Measurements from ENCODE around the gene FEM1C.
A peak's percentile ranks its signal among the peaks of the same experiment; 100 is the strongest.

Gene FEM1C

GRCh38 chr5:115544436-115545350, at the start of gene FEM1C:
TSS of gene FEM1C (minus strand) at chr5:115544775. CDS start at chr5:115543493, 1,282 bp downstream.
- DNase-seq: peak; percentile 59

DNA sequence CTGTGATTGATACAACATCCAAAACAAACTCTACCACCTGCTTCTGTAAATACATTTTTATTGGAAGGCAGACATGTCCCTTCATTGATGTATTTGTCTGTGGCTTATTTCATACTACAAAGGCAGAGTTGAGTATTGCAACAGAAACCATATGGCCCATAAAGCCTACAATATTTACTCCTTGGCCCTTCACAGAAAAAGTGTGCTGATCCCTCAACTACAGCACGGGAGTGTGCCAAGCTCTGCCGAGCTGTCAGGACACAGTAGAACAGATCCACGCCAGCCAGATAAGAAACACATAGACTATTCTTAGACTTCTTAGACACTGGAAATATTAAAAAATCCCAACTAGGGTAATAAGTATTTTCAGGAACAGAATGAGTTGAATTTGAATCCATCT, 44.5 kb upstream of the FEM1C start:
- DNase-seq: no peak

GRCh38 chr5:115588640-115589039, 44.1 kb upstream of the FEM1C start:
- no peak for DNase-seq

DNA sequence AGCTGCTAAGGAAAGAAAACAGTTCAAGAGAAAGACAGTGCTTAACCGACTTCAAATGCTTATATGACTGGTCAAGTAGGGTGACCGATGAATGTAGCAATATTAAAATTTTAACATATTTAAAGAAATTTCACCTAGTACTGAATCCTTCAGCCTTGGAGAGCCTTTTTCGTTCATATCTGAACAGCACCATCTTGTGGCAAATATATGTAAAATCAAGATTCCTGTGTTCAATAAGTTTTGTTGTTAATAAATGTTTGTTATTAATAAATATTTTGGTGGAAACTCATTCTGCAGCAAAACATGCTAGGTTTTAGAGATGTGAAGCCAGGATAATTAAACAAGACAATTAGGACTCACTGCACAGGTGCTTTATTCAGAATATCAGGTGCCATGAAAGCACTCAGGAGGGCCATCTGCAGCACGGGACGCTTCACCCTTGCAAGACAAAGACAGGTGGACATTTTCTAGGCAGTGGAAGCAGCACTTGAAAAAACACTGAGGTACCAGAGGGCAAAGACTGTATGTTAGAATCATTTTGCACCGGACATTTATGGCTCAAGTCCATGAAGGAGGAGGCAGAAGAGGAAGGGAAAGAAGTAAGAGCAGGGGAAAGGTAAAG, 42.1 kb upstream of the FEM1C start:
- DNase-seq: no peak

GRCh38 chr5:115585265-115585664, 40.7 kb upstream of the FEM1C start:
- no peak for DNase-seq

DNA sequence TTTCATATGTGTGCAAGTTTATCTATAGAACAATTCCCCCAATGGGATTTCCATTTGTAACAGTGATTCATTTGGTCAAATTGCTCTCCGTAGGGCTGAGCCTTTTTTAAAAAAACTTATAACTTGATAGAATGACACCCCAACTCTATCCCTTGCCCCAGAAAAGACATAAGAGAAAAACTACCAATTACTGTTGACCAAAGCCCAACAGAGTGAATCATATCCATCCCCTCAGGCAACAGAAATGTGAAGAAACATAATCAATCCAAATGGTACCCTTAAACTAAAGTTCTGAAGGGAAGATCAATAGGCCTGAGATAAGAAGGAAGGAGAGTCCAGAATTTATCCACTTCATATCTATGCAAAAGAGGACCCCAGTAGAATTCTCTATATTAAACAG, 39.9 kb upstream of the FEM1C start:
- DNase-seq: no peak

DNA sequence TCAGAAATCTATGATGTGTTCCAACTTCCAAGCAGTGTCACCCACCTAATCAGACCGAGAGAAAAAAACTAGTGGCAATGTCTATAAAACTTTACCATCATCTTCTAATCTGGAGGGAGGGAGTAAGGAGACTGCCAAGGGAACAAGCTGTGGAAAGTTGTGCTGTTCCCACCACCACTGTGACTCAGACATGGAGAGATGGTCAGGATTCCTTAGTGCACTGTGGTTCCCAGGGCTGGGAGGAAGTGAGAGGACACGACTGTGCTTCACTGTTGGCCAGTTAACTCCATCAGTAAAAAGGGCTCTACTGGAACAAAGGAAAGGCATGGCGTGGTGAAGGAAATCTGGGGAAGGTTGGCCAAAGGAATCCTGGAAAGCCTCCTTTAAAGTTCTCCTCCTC, 38.9 kb upstream of the FEM1C start:
- DNase-seq: no peak

DNA sequence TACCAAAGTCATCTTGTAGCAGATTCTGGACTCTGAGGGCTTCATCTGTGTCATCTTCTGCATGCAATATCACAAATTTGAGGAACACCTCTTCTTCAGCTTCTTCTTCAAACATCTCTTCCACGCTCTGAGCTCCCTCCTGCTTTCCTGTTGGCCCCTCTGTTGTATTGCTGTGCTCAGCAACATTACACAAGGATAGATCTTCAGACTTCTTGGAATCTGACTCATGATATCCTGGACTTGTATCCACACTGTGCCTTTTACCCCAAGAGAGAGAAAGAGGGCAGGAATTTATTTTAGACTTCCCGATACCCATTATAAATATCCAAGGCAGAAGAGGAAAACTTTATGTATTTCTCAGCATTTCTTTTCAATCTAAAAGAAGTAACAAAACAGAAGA, 36.4 kb upstream of the FEM1C start:
- no peak for DNase-seq

DNA sequence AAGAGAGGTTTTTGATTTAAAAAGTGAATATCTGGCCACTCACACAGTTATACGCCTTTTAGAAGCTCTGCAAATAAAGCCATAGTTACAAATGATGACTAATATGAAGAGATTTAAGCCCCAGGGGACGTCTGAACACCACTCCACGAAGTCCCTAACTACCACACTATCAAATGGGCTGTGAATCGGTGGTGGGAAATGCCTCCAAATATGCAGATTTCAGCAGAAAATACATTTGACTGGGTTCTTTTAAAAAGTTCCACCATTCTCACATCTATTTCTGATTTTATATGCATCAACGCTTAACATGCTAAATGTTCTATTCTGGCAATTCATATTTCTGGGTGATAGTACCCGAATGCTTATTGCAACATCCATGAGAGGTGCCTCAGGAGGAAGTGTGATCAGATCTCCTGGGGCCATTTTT, 35.2 kb upstream of the FEM1C start:
- no peak for DNase-seq

- DNase-seq: no peak
Measured at GRCh38 chr5:115579216-115579615, 34.6 kb upstream of the FEM1C start.

DNA sequence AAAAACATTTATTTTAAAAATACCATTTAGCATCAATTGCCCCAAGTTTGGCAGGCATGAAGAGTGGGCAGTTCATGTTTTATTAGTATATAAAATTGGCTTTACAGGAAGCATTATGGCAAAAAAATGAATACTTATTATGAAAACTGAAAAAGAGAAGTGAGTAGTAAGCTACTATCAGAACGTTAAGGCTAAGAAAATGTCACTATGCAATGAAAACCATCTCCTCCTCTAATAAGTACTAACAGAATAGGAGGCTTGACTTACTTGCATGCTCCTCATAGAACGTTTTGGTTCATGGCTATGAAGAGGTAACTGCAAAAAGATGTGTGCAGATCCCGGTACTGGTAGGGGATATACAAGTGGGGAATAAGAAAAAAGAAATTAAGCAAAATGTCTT, 34.1 kb upstream of the FEM1C start:
- DNase-seq: no peak

DNA sequence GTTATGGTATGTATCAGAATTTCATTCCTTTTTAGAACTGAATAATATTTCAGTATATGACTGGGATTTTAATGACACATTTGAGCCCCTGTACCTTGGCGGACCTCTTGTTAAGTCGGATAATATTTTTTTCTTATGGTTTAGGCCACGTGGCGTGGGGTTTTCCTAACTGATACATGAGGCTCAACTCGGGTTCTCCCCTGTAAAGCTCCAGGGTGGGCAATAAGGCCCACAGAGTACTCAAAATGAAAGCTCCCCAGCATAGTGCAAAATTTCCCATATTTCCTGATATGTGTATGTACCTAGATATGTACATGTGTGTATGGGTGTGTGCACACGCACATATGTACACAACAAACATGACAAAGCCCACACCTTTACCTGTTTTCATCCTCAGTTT, 33.2 kb upstream of the FEM1C start:
- DNase-seq: no peak

DNA sequence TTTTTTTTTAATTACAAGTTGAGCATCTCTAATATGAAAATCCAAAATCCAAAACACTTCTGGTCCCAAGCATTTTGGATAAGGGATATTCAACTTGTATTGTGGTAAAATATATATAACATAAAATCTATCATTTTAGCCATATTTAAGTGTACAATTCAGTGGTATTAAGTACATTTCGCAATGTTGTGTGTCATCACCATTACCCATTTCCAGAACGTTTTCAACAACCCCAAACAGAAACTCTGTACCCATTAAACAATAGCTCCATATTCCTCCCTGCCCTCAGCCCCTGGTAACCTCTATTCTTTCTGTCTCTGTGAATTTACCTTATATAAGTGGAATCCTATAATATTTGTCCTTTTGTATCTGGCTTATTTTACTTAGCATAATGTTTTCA, 32.8 kb upstream of the FEM1C start:
- no peak for DNase-seq

GRCh38 chr5:115575167-115576070, 30.8 kb upstream of the FEM1C start:
- DNase-seq: no peak

DNA sequence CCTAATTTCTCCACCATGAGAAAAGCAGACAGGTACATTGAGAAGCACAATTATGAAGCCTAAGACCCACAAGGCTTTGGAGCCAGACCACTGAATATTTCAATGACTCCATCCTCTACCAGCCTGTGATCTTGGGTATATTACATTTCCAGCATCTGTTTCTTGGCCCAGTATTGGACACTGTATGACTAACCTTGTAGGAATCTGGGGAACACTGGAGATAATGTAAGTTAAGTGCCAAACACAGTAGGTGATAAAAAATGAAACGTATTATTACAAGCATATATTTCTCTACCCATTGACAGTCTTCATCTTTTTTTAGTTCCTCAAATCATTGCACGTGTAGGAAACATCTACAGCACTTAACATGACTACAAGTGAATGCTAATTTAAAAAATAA, 28.6 kb upstream of the FEM1C start:
- no peak for DNase-seq

DNA sequence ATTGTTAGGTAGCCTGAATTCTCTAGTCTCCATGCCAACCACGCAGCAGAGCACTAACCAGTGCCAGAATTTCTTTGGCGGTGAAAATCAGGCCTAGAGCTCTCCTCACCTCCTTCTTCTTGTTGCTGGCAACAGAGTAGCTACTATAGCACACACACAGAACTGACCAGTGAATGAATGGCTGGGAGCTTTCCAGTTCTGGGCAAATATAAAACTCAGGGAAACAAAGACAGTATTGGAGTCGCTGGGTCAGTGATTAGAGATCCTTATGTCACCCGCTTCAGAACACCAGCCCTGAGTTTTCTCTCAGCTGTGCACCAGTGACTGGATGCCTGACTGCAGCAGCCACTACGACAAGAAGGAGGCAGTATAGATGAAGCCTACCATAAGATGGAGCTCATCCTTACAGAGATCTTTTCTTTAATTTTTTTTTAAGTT, 26.9 kb upstream of the FEM1C start:
- DNase-seq: no peak

GRCh38 chr5:115568668-115569067, 24.1 kb upstream of the FEM1C start:
- no peak for DNase-seq

- DNase-seq: no peak
Measured at GRCh38 chr5:115565233-115565632, 20.7 kb upstream of the FEM1C start.

DNA sequence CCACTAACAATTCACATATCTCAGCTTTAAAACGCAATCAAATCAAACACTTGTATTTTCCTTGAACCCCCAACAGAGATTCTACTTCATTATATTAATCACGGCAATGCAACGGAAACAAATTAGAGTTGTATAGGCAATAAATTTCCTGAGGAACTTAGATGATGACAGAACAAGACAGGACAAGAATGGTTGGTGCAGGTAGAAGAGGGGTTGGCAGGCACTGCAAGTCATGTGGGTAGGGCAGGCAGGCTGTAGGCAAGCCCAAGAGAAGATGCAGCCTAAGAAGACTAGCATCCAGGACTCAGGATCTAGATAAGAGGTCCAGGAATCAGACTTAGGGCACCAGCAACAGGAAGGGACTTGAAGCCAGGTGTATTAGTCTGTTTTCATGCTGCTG, 16.6 kb upstream of the FEM1C start:
- no peak for DNase-seq

DNA sequence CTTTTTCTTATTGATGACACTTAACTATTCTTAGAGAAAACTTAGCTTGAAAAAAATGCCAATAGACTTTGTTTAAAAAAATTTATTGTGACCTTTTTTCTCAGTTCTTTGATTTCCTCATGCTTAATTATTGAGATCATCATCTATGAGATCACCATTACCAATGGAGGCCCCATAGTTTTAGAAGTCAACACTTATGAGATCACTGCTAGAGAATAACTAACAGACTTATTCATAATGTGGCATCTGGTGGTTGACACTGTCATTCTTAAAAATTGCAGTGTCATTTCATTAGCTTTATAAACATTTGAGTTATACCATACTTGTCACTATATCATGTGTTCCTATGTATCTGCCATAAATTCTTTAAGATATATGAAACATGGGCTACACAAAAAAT, 14.9 kb upstream of the FEM1C start:
- no peak for DNase-seq

DNA sequence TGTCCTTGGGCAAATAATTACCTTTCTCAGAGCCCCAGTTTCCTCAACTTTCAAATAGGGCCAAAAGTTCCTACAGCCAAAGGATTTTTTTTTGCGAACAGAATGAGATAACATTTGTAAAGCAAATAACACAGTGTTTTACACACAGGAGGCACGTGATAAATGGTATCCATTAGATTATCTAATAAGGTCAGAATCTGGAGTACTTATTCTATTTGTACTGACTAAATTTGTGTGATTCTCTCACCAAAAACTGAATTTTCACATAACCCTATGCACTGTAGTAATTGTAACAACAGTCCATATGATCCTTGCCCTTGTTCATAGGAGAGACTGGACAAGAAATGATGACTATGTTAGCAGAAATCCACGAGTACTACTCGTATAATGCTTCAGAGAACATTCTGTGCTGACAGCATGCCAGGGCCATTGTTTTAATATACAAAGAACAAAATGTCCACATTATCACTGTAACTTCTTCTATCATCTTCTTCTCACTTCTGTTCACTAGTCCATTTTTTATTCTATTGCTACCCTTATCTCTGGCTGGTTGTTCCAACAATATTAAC, 13.9 kb upstream of the FEM1C start:
- DNase-seq: no peak

DNA sequence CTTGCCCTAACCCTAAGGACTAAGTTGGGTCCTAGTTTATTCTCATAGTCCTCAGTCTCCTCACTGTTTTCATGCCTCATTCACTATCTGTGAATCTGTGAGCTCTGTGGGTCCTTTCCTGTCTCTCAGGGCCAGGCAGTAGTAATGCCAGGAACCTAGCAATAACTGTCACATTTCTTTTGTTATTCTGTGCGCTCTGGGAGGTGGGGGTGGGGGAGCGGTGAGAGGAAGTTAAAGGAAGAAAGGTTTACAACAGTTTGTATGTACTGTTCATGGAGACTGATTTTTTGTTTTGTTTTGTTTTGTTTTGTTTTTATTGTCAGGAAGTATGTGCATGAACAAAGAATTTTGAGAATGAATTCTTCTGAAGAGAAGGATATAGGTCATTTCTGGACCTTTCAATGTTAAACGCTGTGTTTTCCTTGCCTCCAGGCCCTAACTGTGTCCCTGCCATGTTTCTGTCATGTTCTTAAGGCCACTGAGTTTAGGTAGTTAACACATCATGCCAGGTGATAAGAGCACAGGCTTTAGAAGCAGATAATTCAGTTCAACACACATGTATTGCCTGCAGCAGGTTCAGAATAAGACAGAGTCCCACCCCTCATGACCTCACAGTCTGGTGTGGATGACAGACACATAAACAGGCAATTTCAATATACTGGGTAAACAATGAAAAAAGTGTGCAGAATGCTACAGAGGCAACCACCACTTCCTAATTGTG, 13.3 kb upstream of the FEM1C start:
- no peak for DNase-seq
